ENCODE results near the gene RCVRN. TPM values are rescaled to one million over a fixed set of nuclear protein-coding genes. Genes with fewer than 3 reads are reported as not detected.
A peak's percentile ranks its signal among the peaks of the same experiment; 100 is the strongest.

The RCVRN gene
- total RNA-seq, 2 experiments from 2014 or later = not detected

DNA sequence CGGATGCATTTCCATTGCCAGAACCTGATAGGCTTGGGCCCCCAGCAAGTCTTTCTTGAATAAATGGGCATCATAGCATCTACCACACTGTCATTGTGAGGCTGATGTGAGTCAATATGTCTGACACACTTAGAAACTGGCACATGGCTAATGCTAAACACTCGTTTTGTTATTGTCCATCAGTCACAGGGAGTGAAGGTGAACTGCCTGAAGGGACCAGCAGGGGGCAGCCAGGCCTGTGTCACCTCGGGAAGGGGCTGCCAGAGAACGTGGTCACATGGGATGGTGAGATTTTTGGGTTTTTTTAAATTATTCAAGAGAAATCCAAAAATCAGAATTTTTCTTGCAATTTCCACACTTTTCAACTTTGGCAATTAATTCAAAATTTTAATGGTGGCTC lies 831 bp upstream of the RCVRN start:
- Mint-ChIP-seq H3K4me3 (no peak overlapping the region), H3K27ac (no peak overlapping the region), H3K36me3 (ENCODE audit: low read depth) (no peaks in the 10 kb centered on the region), H3K9me3 (no peaks in the 10 kb centered on the region), H3K27me3 (peaks cover 16% of the 10 kb centered on the region), H3K4me1 (ENCODE audit: low read depth) (no peaks in the 10 kb centered on the region)
- no peak overlapping the region for H3K4me3 ChIP-seq (ENCODE audit: low read length)
- no peak for ATAC-seq (ENCODE audit: poor library complexity)
- no peaks in the 10 kb centered on the region for H3K36me3 ChIP-seq (ENCODE audit: insufficient read depth, low read length)
- DNase-seq = peak in 3 of 14 experiments; percentile 2 to 28 (median 25)
- ChIA-PET POLR2A (no interaction called here), CTCF (no interaction called here)
- H3K4me1 ChIP-seq (ENCODE audit: insufficient read depth, low read length) = no peaks in the 10 kb centered on the region
- no peak overlapping the region for H3K27ac ChIP-seq (ENCODE audit: low read depth in 1 of 2, low read length in 2 of 2)
- H3K27me3 ChIP-seq (ENCODE audit: control insufficient read depth in 1 of 2, insufficient read depth in 2 of 2, low read length in 2 of 2) = no peaks in the 10 kb centered on the region
- peaks cover 0 to 6% of the 10 kb centered on the region in 2 experiments for H3K9me3 ChIP-seq (ENCODE audit: control insufficient read depth in 1 of 2, insufficient read depth in 1 of 2, low read length in 2 of 2)
- TF ChIP-seq, protein P1, sequence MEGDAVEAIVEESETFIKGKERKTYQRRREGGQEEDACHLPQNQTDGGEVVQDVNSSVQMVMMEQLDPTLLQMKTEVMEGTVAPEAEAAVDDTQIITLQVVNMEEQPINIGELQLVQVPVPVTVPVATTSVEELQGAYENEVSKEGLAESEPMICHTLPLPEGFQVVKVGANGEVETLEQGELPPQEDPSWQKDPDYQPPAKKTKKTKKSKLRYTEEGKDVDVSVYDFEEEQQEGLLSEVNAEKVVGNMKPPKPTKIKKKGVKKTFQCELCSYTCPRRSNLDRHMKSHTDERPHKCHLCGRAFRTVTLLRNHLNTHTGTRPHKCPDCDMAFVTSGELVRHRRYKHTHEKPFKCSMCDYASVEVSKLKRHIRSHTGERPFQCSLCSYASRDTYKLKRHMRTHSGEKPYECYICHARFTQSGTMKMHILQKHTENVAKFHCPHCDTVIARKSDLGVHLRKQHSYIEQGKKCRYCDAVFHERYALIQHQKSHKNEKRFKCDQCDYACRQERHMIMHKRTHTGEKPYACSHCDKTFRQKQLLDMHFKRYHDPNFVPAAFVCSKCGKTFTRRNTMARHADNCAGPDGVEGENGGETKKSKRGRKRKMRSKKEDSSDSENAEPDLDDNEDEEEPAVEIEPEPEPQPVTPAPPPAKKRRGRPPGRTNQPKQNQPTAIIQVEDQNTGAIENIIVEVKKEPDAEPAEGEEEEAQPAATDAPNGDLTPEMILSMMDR (IDR thresholded peaks at IDR 0.05) = no peak
- intact Hi-C loops (cut with DNase I, micrococcal nuclease) = no loop called here

DNA sequence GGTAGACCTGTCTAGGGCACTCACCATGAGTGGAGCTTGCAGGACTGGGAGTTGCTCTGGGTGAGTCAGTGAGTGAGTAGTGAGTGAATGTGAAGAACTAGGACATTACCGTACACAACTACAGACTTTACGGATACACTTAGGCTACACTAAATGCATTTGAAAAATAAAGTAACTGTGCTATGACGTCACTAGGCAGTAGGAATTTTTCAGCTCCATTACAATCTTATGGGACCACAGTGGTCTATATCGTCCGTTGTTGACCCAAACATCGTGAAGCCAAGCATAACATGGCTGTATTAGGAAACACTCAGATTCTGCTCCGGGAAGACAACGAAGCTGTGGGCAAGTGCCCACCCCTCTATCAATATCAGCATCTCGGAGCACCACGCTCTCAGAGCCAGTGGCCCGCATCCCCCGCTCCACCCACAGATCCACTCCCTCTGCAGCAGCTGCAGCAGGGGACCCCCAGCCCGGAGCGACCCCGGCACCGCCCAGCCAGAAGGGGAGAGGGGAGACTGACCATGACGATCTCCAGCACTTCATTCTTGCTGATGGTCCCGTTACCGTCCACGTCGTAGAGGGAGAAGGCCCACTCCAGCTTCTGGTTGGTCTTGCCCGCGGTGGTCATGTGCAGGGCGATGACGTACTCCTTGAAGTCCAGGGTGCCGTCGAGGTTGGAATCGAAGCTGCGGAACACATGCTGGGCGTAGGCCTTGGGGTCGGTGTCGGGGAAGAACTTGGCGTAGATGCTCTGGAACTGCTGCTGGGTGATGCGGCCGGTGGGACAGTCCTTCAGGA lies 594 bp downstream of the RCVRN start:
- H3K27ac Mint-ChIP-seq = no peak overlapping the region
- H3K9me3 Mint-ChIP-seq = no peaks in the 10 kb centered on the region
- no peaks in the 10 kb centered on the region for H3K36me3 Mint-ChIP-seq (ENCODE audit: low read depth)
- H3K4me1 Mint-ChIP-seq (ENCODE audit: low read depth) = no peaks in the 10 kb centered on the region
- intact Hi-C loops (cut with DNase I, micrococcal nuclease) = no loop called here
- Histone ChIP-seq H3K27me3 (ENCODE audit: control insufficient read depth in 1 of 2, insufficient read depth in 2 of 2, low read length in 2 of 2) (no peaks in the 10 kb centered on the region), H3K36me3 (ENCODE audit: insufficient read depth, low read length) (no peaks in the 10 kb centered on the region), H3K4me1 (ENCODE audit: insufficient read depth, low read length) (no peaks in the 10 kb centered on the region), H3K4me3 (ENCODE audit: low read length) (no peak overlapping the region), H3K27ac (ENCODE audit: low read depth in 1 of 2, low read length in 2 of 2) (no peak overlapping the region), H3K9me3 (ENCODE audit: control insufficient read depth in 1 of 2, insufficient read depth in 1 of 2, low read length in 2 of 2) (peaks cover 0 to 6% of the 10 kb centered on the region in 2 experiments)
- ChIA-PET CTCF (no interaction called here), POLR2A (no interaction called here)
- ATAC-seq (ENCODE audit: poor library complexity) (no peak), DNase-seq (no peak)
- no peak overlapping the region for H3K4me3 Mint-ChIP-seq
- peaks cover 20% of the 10 kb centered on the region for H3K27me3 Mint-ChIP-seq
- TF ChIP-seq, protein P1 (IDR thresholded peaks at IDR 0.05) = no peak

DNA sequence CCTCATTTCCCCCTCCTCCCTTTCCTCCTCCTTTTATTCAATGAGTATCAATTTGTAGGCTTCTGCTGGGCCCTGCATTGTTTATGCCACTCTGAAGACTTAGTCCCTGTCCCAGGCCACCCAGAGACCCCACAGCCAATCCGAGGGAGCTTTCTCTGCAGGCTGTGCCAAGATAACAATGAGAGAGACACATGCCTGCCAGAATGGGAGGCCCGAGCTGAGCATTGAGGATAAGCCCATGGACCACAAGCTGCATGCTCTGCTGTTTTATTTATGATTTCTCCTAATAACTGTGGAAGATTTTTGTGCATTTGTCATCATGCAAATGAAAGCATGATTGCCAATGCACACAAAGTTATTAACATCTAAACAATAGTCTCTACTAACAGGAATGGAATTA lies 3.0 kb downstream of the RCVRN start:
- DNase-seq (no peak), ATAC-seq (ENCODE audit: poor library complexity) (no peak)
- Histone ChIP-seq H3K27me3 (ENCODE audit: control insufficient read depth in 1 of 2, insufficient read depth in 2 of 2, low read length in 2 of 2) (no peaks in the 10 kb centered on the region), H3K4me3 (ENCODE audit: low read length) (no peak overlapping the region), H3K27ac (ENCODE audit: low read depth in 1 of 2, low read length in 2 of 2) (no peak overlapping the region), H3K4me1 (ENCODE audit: insufficient read depth, low read length) (no peaks in the 10 kb centered on the region), H3K9me3 (ENCODE audit: control insufficient read depth in 1 of 2, insufficient read depth in 1 of 2, low read length in 2 of 2) (peaks cover 0 to 6% of the 10 kb centered on the region in 2 experiments), H3K36me3 (ENCODE audit: insufficient read depth, low read length) (no peaks in the 10 kb centered on the region)
- H3K27ac Mint-ChIP-seq = no peak overlapping the region
- ChIA-PET CTCF (no interaction called here), POLR2A (no interaction called here)
- H3K4me3 Mint-ChIP-seq = no peak overlapping the region
- intact Hi-C loops (cut with DNase I, micrococcal nuclease) = no loop called here
- H3K27me3 Mint-ChIP-seq = peaks cover 14% of the 10 kb centered on the region
- no peaks in the 10 kb centered on the region for H3K9me3 Mint-ChIP-seq
- no peaks in the 10 kb centered on the region for H3K4me1 Mint-ChIP-seq (ENCODE audit: low read depth)
- H3K36me3 Mint-ChIP-seq (ENCODE audit: low read depth) = no peaks in the 10 kb centered on the region
- TF ChIP-seq, protein P1 (IDR thresholded peaks at IDR 0.05) = no peak
